Mesenchymal stem cell (in vitro differentiated cells and primary cell): ENCODE data around the gene ATP2B1.
A peak's percentile ranks its signal among the peaks of the same experiment; 100 is the strongest.

Experiments
- DNase-seq: peaks from one replicate; pipeline ENCODE4 v3.0.0-alpha.2; 2013
- H2AFZ ChIP-seq: one replicate; pipeline ENCODE4 v1.6.1; 2013; ENCODE audit warnings: low read depth, mild to moderate bottlenecking, control low read depth, inconsistent platforms, low read length, moderate library complexity
- H2AK5ac ChIP-seq: 2 replicates; pipeline ENCODE4 v1.6.1; 2013; ENCODE audit warnings: low read length, moderate library complexity, mild to moderate bottlenecking, inconsistent platforms; ENCODE audit not compliant: severe bottlenecking
- H2BK120ac ChIP-seq: one replicate; pipeline ENCODE4 v1.6.1; 2013; ENCODE audit warnings: low read depth, mild to moderate bottlenecking, inconsistent platforms, low read length, moderate library complexity
- H2BK12ac ChIP-seq, 2 experiments: one replicate each; pipeline ENCODE4 v1.6.1; 2013; ENCODE audit warnings: inconsistent platforms in 2 of 2, low read length in 2 of 2, mild to moderate bottlenecking in 2 of 2, moderate library complexity in 2 of 2, control low read depth in 1 of 2
- H2BK15ac ChIP-seq: one replicate; pipeline ENCODE4 v1.6.1; 2013; ENCODE audit warnings: mild to moderate bottlenecking, low read depth, inconsistent platforms; ENCODE audit not compliant: poor library complexity, severe bottlenecking
- H2BK5ac ChIP-seq: 2 replicates; pipeline ENCODE4 v1.6.1; 2013; ENCODE audit warnings: low read depth, mild to moderate bottlenecking, low read length, control low read depth, inconsistent platforms; ENCODE audit not compliant: poor library complexity, severe bottlenecking
- H3K14ac ChIP-seq, 2 experiments: one replicate each; pipeline ENCODE4 v1.6.1; 2013; ENCODE audit warnings: inconsistent platforms in 2 of 2, low read length in 2 of 2, control low read depth in 1 of 2, mild to moderate bottlenecking in 1 of 2, moderate library complexity in 1 of 2
- H3K18ac ChIP-seq, 2 experiments: one replicate each; pipeline ENCODE4 v1.6.1; 2013; ENCODE audit warnings: inconsistent platforms in 2 of 2, low read length in 2 of 2, control low read depth in 1 of 2, low read depth in 1 of 2, mild to moderate bottlenecking in 1 of 2
- H3K23ac ChIP-seq, 2 experiments: one replicate each; pipeline ENCODE4 v1.6.1; 2013; ENCODE audit warnings: inconsistent platforms in 2 of 2, low read length in 2 of 2, mild to moderate bottlenecking in 2 of 2, moderate library complexity in 2 of 2, control low read depth in 1 of 2
- H3K27ac ChIP-seq: 2 replicates; pipeline ENCODE4 v1.5.1; 2013; ENCODE audit warnings: mild to moderate bottlenecking, moderate library complexity, low read length, control low read depth, inconsistent platforms; ENCODE audit not compliant: poor library complexity, severe bottlenecking
- H3K27me3 ChIP-seq, 2 experiments: 2 replicates each; pipeline versions ENCODE4 v1.6.1 to v1.7.0; 2013; ENCODE audit warnings: low read length in 2 of 2, mild to moderate bottlenecking in 2 of 2, moderate library complexity in 2 of 2, control low read depth in 1 of 2, inconsistent platforms in 1 of 2; ENCODE audit not compliant: control insufficient read depth in 1 of 2, insufficient read depth in 1 of 2
- H3K36me3 ChIP-seq, 2 experiments: 2 replicates each; pipeline versions ENCODE4 v1.6.1 to v1.7.0; 2013; ENCODE audit warnings: low read length in 2 of 2, control low read depth in 1 of 2, inconsistent platforms in 1 of 2, low read depth in 1 of 2, mild to moderate bottlenecking in 1 of 2; ENCODE audit not compliant: insufficient read depth in 2 of 2, control insufficient read depth in 1 of 2
- H3K4ac ChIP-seq, 2 experiments: one replicate each; pipeline ENCODE4 v1.6.1; 2013; ENCODE audit warnings: inconsistent platforms in 2 of 2, low read length in 2 of 2, mild to moderate bottlenecking in 2 of 2, moderate library complexity in 2 of 2, control low read depth in 1 of 2, low read depth in 1 of 2
- H3K4me1 ChIP-seq: 2 replicates; pipeline ENCODE4 v1.6.1; 2013; ENCODE audit warnings: low read depth, low read length, control low read depth; ENCODE audit not compliant: control insufficient read depth, insufficient read depth
- H3K4me2 ChIP-seq: 2 replicates; pipeline ENCODE4 v1.6.1; 2013; ENCODE audit warnings: low read length, mild to moderate bottlenecking, inconsistent platforms; ENCODE audit not compliant: poor library complexity, severe bottlenecking
- H3K4me3 ChIP-seq, 2 experiments: 2 replicates each; pipeline versions ENCODE4 v1.5.1 to v1.7.0; 2013; ENCODE audit warnings: low read length in 2 of 2, mild to moderate bottlenecking in 2 of 2, control low read depth in 1 of 2, low read depth in 1 of 2; ENCODE audit not compliant: insufficient read depth in 1 of 2
- H3K79me1 ChIP-seq: replicated peaks from 2 replicates; pipeline ENCODE4 v1.6.1; 2013; ENCODE audit warnings: mild to moderate bottlenecking, control low read depth, low read length, inconsistent platforms; ENCODE audit not compliant: poor library complexity, severe bottlenecking
- H3K9ac ChIP-seq: 2 replicates; pipeline ENCODE4 v1.7.0; 2013; ENCODE audit warnings: mild to moderate bottlenecking, low read length, moderate library complexity
- H3K9me3 ChIP-seq: 2 replicates; pipeline ENCODE4 v1.7.0; 2013; ENCODE audit warnings: mild to moderate bottlenecking, low read length; ENCODE audit not compliant: control insufficient read depth
- H4K8ac ChIP-seq: one replicate; pipeline ENCODE4 v1.6.1; 2013; ENCODE audit warnings: inconsistent platforms, mild to moderate bottlenecking, low read length, moderate library complexity
- H4K91ac ChIP-seq: one replicate; pipeline ENCODE4 v1.6.1; 2013; ENCODE audit warnings: mild to moderate bottlenecking, low read length, inconsistent platforms
- WGBS: methylation state at CpG from one replicate; pipeline ENCODE4 v1.1.7; 2013; ENCODE audit warnings: mixed read lengths; 5-methylcytosine and 5-hydroxymethylcytosine counted together

ATP2B1 gene

DNA sequence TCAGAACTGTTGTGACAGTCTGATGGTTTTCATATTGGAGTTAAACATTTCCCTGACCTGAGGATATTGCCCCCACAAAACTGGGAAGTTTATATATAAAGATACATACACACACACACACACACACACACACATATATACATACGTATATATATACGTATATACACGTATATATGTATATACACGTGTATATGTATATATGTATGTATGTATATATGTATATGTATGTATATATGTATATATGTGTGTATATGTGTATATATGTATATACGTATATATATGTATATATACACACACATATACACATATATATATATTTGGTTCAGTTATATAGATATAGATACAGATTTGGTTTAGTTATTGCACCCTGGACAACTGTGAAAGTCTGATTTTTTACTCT is 65.7 kb downstream of the ATP2B1 start:
- DNase-seq = no peak
- H3K36me3 ChIP-seq = peaks cover 4 to 72% of the 10 kb centered on the region in 2 experiments
- no peaks in the 10 kb centered on the region for H3K27me3 ChIP-seq
- H3K4me2 ChIP-seq = no peak overlapping the region
- H3K9ac ChIP-seq = no peak overlapping the region
- no peaks in the 10 kb centered on the region for H3K4me1 ChIP-seq
- H3K4me3 ChIP-seq = no peak overlapping the region
- H3K18ac ChIP-seq = no peak overlapping the region
- no peak overlapping the region for H2AFZ ChIP-seq
- peaks cover 19% of the 10 kb centered on the region for H3K79me1 ChIP-seq
- H3K14ac ChIP-seq = no peak overlapping the region
- H3K9me3 ChIP-seq = no peaks in the 10 kb centered on the region
- H2BK15ac ChIP-seq = no peak overlapping the region
- H2BK5ac ChIP-seq = no peak overlapping the region
- H3K4ac ChIP-seq = no peak overlapping the region
- no peak overlapping the region for H2AK5ac ChIP-seq
- H3K27ac ChIP-seq = no peak overlapping the region
- no CpG with 5 or more reads among the region's 5 CpGs for WGBS
- H3K23ac ChIP-seq = no peak overlapping the region
- H4K91ac ChIP-seq = no peak overlapping the region
- H2BK12ac ChIP-seq = no peak overlapping the region
- H2BK120ac ChIP-seq = no peak overlapping the region
- H4K8ac ChIP-seq = no peak overlapping the region

- Histone ChIP-seq H3K4me2 (no peak overlapping the region), H3K18ac (no peak overlapping the region), H3K9me3 (no peaks in the 10 kb centered on the region), H3K36me3 (peaks cover 4 to 78% of the 10 kb centered on the region in 2 experiments), H3K27ac (peak overlapping the region; percentile 2), H3K4me3 (no peak overlapping the region), H2AFZ (no peak overlapping the region), H2BK120ac (no peak overlapping the region), H3K4me1 (no peaks in the 10 kb centered on the region), H2AK5ac (no peak overlapping the region), H3K23ac (no peak overlapping the region), H3K9ac (no peak overlapping the region), H2BK12ac (no peak overlapping the region), H4K91ac (no peak overlapping the region), H3K27me3 (no peaks in the 10 kb centered on the region), H2BK5ac (no peak overlapping the region), H4K8ac (no peak overlapping the region), H2BK15ac (no peak overlapping the region), H3K14ac (no peak overlapping the region), H3K4ac (no peak overlapping the region), H3K79me1 (peaks cover 3% of the 10 kb centered on the region)
- DNase-seq = no peak
- 33% methylated on average over 1 of the region's 1 CpG for WGBS
Observed at GRCh38 chr12:89636776-89637160, 71.9 kb downstream of the ATP2B1 start.

DNA sequence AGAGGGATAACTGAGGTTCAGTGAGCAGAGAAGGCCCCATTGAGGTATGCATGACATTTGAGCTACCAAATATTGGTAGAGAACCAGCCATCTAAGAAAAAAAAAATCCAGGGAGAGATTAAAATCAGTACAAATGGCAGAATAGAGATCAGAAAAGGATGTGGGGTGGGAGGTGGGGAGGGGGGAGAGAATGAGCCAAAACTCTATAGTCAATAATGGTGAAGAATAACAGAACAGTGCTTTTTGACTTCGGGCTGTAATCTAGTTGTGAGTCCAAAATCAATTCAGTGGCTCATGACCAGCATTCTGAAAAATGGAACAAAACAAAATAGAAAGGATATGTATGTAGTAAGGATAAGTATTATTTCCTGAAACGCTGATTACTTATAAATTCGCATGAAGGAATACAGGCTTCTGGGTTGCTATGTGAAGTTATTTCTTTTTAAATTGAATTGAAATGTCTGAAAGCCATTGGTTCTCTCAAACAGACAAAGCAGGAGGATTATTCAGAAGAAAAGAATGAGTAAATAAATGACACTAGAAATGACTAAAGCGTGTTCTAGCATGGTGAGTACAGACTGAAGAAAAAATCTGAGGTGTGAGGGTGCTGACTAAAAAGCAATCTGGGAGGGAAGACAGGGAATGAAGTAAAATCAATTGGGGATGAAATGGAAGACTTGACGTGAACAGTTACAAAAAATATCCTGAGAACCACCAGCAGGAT is 72.4 kb downstream of the ATP2B1 start:
- Histone ChIP-seq H2AK5ac (no peak overlapping the region), H2BK120ac (no peak overlapping the region)
- 71% methylated on average over 4 of the region's 5 CpGs for WGBS

DNA sequence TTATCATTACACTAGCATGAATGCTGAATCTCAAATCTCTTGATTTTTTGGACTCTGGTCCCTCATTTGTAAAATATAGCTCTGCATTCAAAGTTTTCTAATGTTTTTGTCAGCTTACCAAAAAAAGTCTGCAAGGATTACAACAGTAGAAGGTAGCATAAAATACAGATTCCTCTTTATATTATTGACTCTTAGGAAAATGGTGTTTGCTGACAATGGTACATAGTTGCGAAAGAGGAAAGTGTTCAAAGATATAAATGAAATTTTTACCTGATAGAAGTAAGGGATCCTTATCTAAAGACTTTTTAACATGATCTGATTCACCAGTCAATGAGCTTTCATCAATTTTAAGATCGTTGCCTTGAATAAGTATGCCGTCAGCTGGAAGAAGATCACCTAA is 74.1 kb downstream of the ATP2B1 start:
- no peak overlapping the region for H2AK5ac ChIP-seq
- no peak overlapping the region for H2BK120ac ChIP-seq
- no peak overlapping the region for H3K23ac ChIP-seq
- H3K27ac ChIP-seq = no peak overlapping the region
- H3K79me1 ChIP-seq = peaks cover 2% of the 10 kb centered on the region
- no peak overlapping the region for H3K18ac ChIP-seq
- WGBS = 100% methylated on average over 1 of the region's 3 CpGs
- no peak overlapping the region for H2AFZ ChIP-seq
- H3K4me3 ChIP-seq = no peak overlapping the region
- H2BK12ac ChIP-seq = no peak overlapping the region
- H3K4me1 ChIP-seq = no peaks in the 10 kb centered on the region
- peaks cover 0 to 76% of the 10 kb centered on the region in 2 experiments for H3K36me3 ChIP-seq
- H3K4me2 ChIP-seq = no peak overlapping the region
- no peak overlapping the region for H3K14ac ChIP-seq
- no peak overlapping the region for H4K8ac ChIP-seq
- no peaks in the 10 kb centered on the region for H3K27me3 ChIP-seq
- H3K4ac ChIP-seq = no peak overlapping the region
- no peak overlapping the region for H4K91ac ChIP-seq
- no peak for DNase-seq
- no peak overlapping the region for H2BK15ac ChIP-seq
- no peaks in the 10 kb centered on the region for H3K9me3 ChIP-seq
- no peak overlapping the region for H2BK5ac ChIP-seq
- H3K9ac ChIP-seq = no peak overlapping the region

More for the DNA sequence above, 72.4 kb downstream of the ATP2B1 start:
- Histone ChIP-seq H3K79me1 (peaks cover 5% of the 10 kb centered on the region), H4K91ac (no peak overlapping the region), H4K8ac (no peak overlapping the region), H2AFZ (no peak overlapping the region), H3K27me3 (no peaks in the 10 kb centered on the region), H3K4me1 (no peaks in the 10 kb centered on the region), H3K4ac (no peak overlapping the region), H2BK5ac (no peak overlapping the region), H3K4me3 (no peak overlapping the region), H3K23ac (no peak overlapping the region), H3K36me3 (peaks cover 4 to 78% of the 10 kb centered on the region in 2 experiments), H3K9ac (no peak overlapping the region), H2BK12ac (no peak overlapping the region), H3K14ac (no peak overlapping the region), H3K9me3 (no peaks in the 10 kb centered on the region), H3K4me2 (no peak overlapping the region), H2BK15ac (no peak overlapping the region), H3K18ac (peak overlapping the region in 1 of 2 experiments; percentile 54), H3K27ac (peak overlapping the region; percentile 2)
- peak; percentile 73 for DNase-seq
